Measurements from ENCODE around the gene GDF7. TPM values are rescaled to one million over a fixed set of nuclear protein-coding genes. Genes with fewer than 3 reads are reported as not detected.

Gene GDF7
- total and polyA plus RNA-seq, 4 experiments from 2014 or later = 0.04 to 0.26 (median 0.21) TPM

DNA sequence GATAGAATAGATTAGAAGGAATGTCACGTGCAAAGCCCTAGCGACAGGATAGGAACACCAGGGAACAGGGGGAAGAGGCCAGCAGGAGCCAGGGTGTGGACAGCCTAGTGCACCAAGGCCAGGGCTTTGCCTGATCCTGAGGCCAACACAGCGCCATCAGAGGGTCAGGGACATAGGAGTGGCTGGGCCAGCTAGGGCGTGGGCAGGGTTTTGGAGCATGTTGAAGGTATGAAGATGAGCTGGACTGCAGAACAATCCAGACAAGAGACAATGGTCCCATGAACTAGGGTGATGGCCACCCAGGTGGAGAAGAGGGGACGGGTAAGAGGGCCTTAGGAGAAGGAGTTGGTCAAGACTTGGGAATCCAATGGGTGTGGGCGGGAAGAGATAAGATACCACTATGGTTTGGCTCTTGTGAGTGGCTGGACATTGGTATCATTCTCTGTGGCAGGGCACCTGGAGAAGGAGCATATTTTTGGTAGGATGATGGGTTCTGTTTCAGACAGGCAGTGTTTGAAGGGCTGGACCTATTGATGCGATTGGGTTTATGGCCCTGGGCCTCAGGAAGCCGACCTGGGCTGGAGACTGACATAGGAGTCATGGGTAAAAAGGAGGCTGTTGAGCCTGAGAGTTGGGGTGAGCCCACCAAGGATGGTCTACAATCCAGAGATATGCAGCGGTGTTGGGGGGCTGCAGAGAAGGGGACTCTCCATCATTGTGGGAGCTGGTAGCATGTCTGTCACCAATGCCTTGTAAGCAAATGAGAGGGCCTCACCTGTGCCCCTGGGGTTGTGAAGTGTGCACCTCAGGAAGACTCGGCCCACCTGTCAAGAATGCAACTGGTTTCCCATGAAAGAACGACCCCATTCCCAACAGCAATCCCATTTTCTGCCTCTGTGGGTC is 14.0 kb upstream of the GDF7 start:
- H3K9me3 Mint-ChIP-seq = peaks cover 0 to 3% (median 0%) of the 10 kb centered on the region in 8 donors
- DNase-seq = no peak
- POLR2A ChIA-PET (ENCODE audit: partially characterized antibody) = interaction anchor here (1.6 to 3.3 kb wide), 4 partner anchors 23 to 752 kb away, joined by 4 to 70 read pairs (median 18); partner anchors contain the start of genes LDAH and RHOB
- H3K36me3 ChIP-seq (ENCODE audit: insufficient read depth, low read length) = no peaks in the 10 kb centered on the region
- no peak overlapping the region for H3K27ac ChIP-seq (ENCODE audit: low read depth, low read length)
- H3K4me1 Mint-ChIP-seq = peaks cover 22 to 42% (median 34%) of the 10 kb centered on the region in 4 donors
- no peak overlapping the region for H3K4me3 ChIP-seq (ENCODE audit: low read length in 2 of 2)
- intact Hi-C loops (cut with micrococcal nuclease) = loop anchor here (5.0 to 10.0 kb wide), 3 partner anchors 169 to 1306 kb away; partner anchors contain the start of gene LDAH
- peaks cover 3 to 6% of the 10 kb centered on the region in 2 donors for H3K27me3 Mint-ChIP-seq
- H3K36me3 Mint-ChIP-seq = peaks cover 0 to 7% of the 10 kb centered on the region in 2 donors
- H3K4me3 Mint-ChIP-seq = peak overlapping the region in 1 of 8 donors; percentile 30
- peaks cover 20% of the 10 kb centered on the region for H3K4me1 ChIP-seq (ENCODE audit: insufficient read depth, low read length)
- CTCF ChIA-PET (ENCODE audit: partially characterized antibody) = interaction anchor here (0.6 to 5.2 kb wide), 5 partner anchors 8 to 242 kb away, joined by 3 to 76 read pairs (median 17); partner anchors contain the start of gene RHOB
- H3K27ac Mint-ChIP-seq = peak overlapping the region in 5 of 7 donors; percentile 33 to 96 (median 62)
- H3K27me3 ChIP-seq (ENCODE audit: insufficient read depth, low read length) = no peaks in the 10 kb centered on the region
- no peaks in the 10 kb centered on the region for H3K9me3 ChIP-seq (ENCODE audit: control insufficient read depth in 1 of 2, low read length in 2 of 2)

GRCh38 chr2:20653695-20654534 is 13.0 kb upstream of the GDF7 start:
- DNase-seq = no peak
- H3K9me3 ChIP-seq (ENCODE audit: control insufficient read depth in 1 of 2, low read length in 2 of 2) = no peaks in the 10 kb centered on the region
- ChIA-PET POLR2A (ENCODE audit: partially characterized antibody) (no interaction called here), CTCF (ENCODE audit: partially characterized antibody) (interaction anchor here (0.9 to 2.9 kb wide), 3 partner anchors 9 to 309 kb away, joined by 4 to 12 read pairs (median 6); no protein-coding TSS in a partner anchor)
- intact Hi-C loops (cut with micrococcal nuclease) = loop anchor here (5.0 to 10.0 kb wide), 3 partner anchors 168 to 1307 kb away; partner anchors contain the start of gene LDAH
- H3K36me3 Mint-ChIP-seq = peaks cover 0 to 2% of the 10 kb centered on the region in 2 donors
- peaks cover 17 to 34% (median 25%) of the 10 kb centered on the region in 4 donors for H3K4me1 Mint-ChIP-seq
- no peaks in the 10 kb centered on the region for H3K36me3 ChIP-seq (ENCODE audit: insufficient read depth, low read length)
- H3K27ac Mint-ChIP-seq = peak overlapping the region in 2 of 7 donors; percentile 42 to 52
- H3K4me1 ChIP-seq (ENCODE audit: insufficient read depth, low read length) = peaks cover 20% of the 10 kb centered on the region
- no peak overlapping the region for H3K4me3 Mint-ChIP-seq
- peaks cover 8 to 9% of the 10 kb centered on the region in 2 donors for H3K27me3 Mint-ChIP-seq
- H3K27ac ChIP-seq (ENCODE audit: low read depth, low read length) = no peak overlapping the region
- no peaks in the 10 kb centered on the region for H3K27me3 ChIP-seq (ENCODE audit: insufficient read depth, low read length)
- peaks cover 0 to 3% (median 0%) of the 10 kb centered on the region in 8 donors for H3K9me3 Mint-ChIP-seq
- H3K4me3 ChIP-seq (ENCODE audit: low read length in 2 of 2) = no peak overlapping the region

DNA sequence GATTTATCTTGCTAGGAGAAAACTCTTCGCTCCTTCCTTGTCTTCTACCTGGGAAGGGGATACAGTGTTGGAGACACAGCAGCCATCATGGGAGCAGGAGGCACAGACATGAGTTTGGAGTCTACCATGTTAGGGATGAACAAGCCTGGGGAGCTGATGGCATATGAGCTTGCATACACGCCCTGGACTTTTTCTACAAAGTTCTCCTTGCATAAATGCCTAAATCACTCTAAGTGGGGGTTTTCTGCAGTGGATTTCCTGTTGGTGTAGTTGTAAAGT is 12.5 kb upstream of the GDF7 start:
- peaks cover 12 to 29% (median 20%) of the 10 kb centered on the region in 4 donors for H3K4me1 Mint-ChIP-seq
- no peaks in the 10 kb centered on the region for H3K9me3 ChIP-seq (ENCODE audit: control insufficient read depth in 1 of 2, low read length in 2 of 2)
- no peak for DNase-seq
- H3K4me3 Mint-ChIP-seq = no peak overlapping the region
- no peak overlapping the region for H3K27ac ChIP-seq (ENCODE audit: low read depth, low read length)
- ChIA-PET POLR2A (ENCODE audit: partially characterized antibody) (no interaction called here), CTCF (ENCODE audit: partially characterized antibody) (interaction anchor here (0.9 to 2.9 kb wide), 3 partner anchors 9 to 309 kb away, joined by 4 to 12 read pairs (median 6); no protein-coding TSS in a partner anchor)
- H3K27ac Mint-ChIP-seq = no peak overlapping the region
- H3K27me3 Mint-ChIP-seq = peaks cover 10 to 12% of the 10 kb centered on the region in 2 donors
- no peaks in the 10 kb centered on the region for H3K27me3 ChIP-seq (ENCODE audit: insufficient read depth, low read length)
- no peaks in the 10 kb centered on the region for H3K36me3 ChIP-seq (ENCODE audit: insufficient read depth, low read length)
- H3K9me3 Mint-ChIP-seq = peaks cover 0 to 3% (median 0%) of the 10 kb centered on the region in 8 donors
- intact Hi-C loops (cut with micrococcal nuclease) = loop anchor here (5.0 to 10.0 kb wide), 3 partner anchors 168 to 1307 kb away; partner anchors contain the start of gene LDAH
- peaks cover 0 to 2% of the 10 kb centered on the region in 2 donors for H3K36me3 Mint-ChIP-seq
- no peak overlapping the region for H3K4me3 ChIP-seq (ENCODE audit: low read length in 2 of 2)
- H3K4me1 ChIP-seq (ENCODE audit: insufficient read depth, low read length) = peaks cover 18% of the 10 kb centered on the region

GRCh38 chr2:20656561-20656960 is 10.4 kb upstream of the GDF7 start:
- Histone ChIP-seq H3K4me1 (ENCODE audit: insufficient read depth, low read length) (peaks cover 4% of the 10 kb centered on the region), H3K27me3 (ENCODE audit: insufficient read depth, low read length) (peaks cover 4% of the 10 kb centered on the region), H3K27ac (ENCODE audit: low read depth, low read length) (no peak overlapping the region), H3K36me3 (ENCODE audit: insufficient read depth, low read length) (no peaks in the 10 kb centered on the region), H3K9me3 (ENCODE audit: control insufficient read depth in 1 of 2, low read length in 2 of 2) (no peaks in the 10 kb centered on the region), H3K4me3 (ENCODE audit: low read length in 2 of 2) (no peak overlapping the region)
- Mint-ChIP-seq H3K9me3 (no peaks in the 10 kb centered on the region), H3K27ac (no peak overlapping the region), H3K4me3 (no peak overlapping the region), H3K27me3 (peaks cover 16 to 21% of the 10 kb centered on the region in 2 donors), H3K4me1 (peaks cover 2 to 11% (median 6%) of the 10 kb centered on the region in 4 donors), H3K36me3 (no peaks in the 10 kb centered on the region)
- ChIA-PET POLR2A (ENCODE audit: partially characterized antibody) (no interaction called here), CTCF (ENCODE audit: partially characterized antibody) (interaction anchor here (1.3 to 2.9 kb wide), 4 partner anchors 13 to 307 kb away, joined by 3 to 12 read pairs (median 6); partner anchors contain the start of gene RHOB)
- DNase-seq = no peak
- intact Hi-C loops (cut with micrococcal nuclease) = loop anchor here (10.0 kb wide), 1 partner anchor 412 kb away; no protein-coding TSS in a partner anchor

- Histone ChIP-seq H3K36me3 (ENCODE audit: insufficient read depth, low read length) (no peaks in the 10 kb centered on the region), H3K4me1 (ENCODE audit: insufficient read depth, low read length) (no peaks in the 10 kb centered on the region), H3K4me3 (ENCODE audit: low read length in 2 of 2) (no peak overlapping the region), H3K27ac (ENCODE audit: low read depth, low read length) (no peak overlapping the region), H3K27me3 (ENCODE audit: insufficient read depth, low read length) (peaks cover 9% of the 10 kb centered on the region), H3K9me3 (ENCODE audit: control insufficient read depth in 1 of 2, low read length in 2 of 2) (no peaks in the 10 kb centered on the region)
- no peaks in the 10 kb centered on the region for H3K36me3 Mint-ChIP-seq
- intact Hi-C loops (cut with micrococcal nuclease) = loop anchor here (10.0 kb wide), 1 partner anchor 413 kb away; no protein-coding TSS in a partner anchor
- no peak overlapping the region for H3K4me3 Mint-ChIP-seq
- DNase-seq = no peak
- H3K27ac Mint-ChIP-seq = no peak overlapping the region
- H3K27me3 Mint-ChIP-seq = peaks cover 22 to 27% of the 10 kb centered on the region in 2 donors
- POLR2A ChIA-PET (ENCODE audit: partially characterized antibody) = no interaction called here
- CTCF ChIA-PET (ENCODE audit: partially characterized antibody) = interaction anchor here (2.4 kb wide), 1 partner anchor 306 kb away, joined by 6 read pairs; no protein-coding TSS in a partner anchor
- no peaks in the 10 kb centered on the region for H3K9me3 Mint-ChIP-seq
- H3K4me1 Mint-ChIP-seq = peaks cover 0 to 4% (median 0%) of the 10 kb centered on the region in 4 donors
Measured at GRCh38 chr2:20657522-20658235, 9.3 kb upstream of the GDF7 start.
